Measurements from ENCODE around the gene GDF3. TPM values are rescaled to one million over a fixed set of nuclear protein-coding genes. Genes with fewer than 3 reads are reported as not detected.
A peak's percentile ranks its signal among the peaks of the same experiment; 100 is the strongest.
"Not testable (repeated sequence)": the region's sequence is repeated elsewhere in the genome, so short reads cannot be mapped to it uniquely, and the experiment has no call there.

The GDF3 gene
- total RNA-seq, 1 experiment from 2014 or later, result not detected

GRCh38 chr12:7678744-7679143, 16.8 kb downstream of the GDF3 start:
- DNase-seq (ENCODE audit: low read depth, low spot score), result peak; percentile 30
- in situ Hi-C loops (cut with HindIII; ENCODE audit: low pct_unique_long_range_greater_than_20kb, low sequenced_read_pairs), result no loop called here

- DNase-seq (ENCODE audit: low read depth, low spot score), result peak; percentile 75
- in situ Hi-C loops (cut with HindIII; ENCODE audit: low pct_unique_long_range_greater_than_20kb, low sequenced_read_pairs), result not testable (repeated sequence)
Observed at GRCh38 chr12:7677432-7677888, 18.1 kb downstream of the GDF3 start.

- DNase-seq (ENCODE audit: low read depth, low spot score); in situ Hi-C loops (cut with HindIII; ENCODE audit: low pct_unique_long_range_greater_than_20kb, low sequenced_read_pairs): not testable (repeated sequence)
Observed at GRCh38 chr12:7675455-7675854, 20.1 kb downstream of the GDF3 start.

- DNase-seq (ENCODE audit: low read depth, low spot score), result no peak
- in situ Hi-C loops (cut with HindIII; ENCODE audit: low pct_unique_long_range_greater_than_20kb, low sequenced_read_pairs), result no loop called here
Observed at GRCh38 chr12:7668171-7668570, 27.4 kb downstream of the GDF3 start.

- in situ Hi-C loops (cut with HindIII; ENCODE audit: low pct_unique_long_range_greater_than_20kb, low sequenced_read_pairs), result no loop called here
- peak; percentile 58 for DNase-seq (ENCODE audit: low read depth, low spot score)
Observed at GRCh38 chr12:7667125-7667524, 28.4 kb downstream of the GDF3 start.

- in situ Hi-C loops (cut with HindIII; ENCODE audit: low pct_unique_long_range_greater_than_20kb, low sequenced_read_pairs), result no loop called here
- DNase-seq (ENCODE audit: low read depth, low spot score), result no peak
Observed at GRCh38 chr12:7666595-7666994, 29.0 kb downstream of the GDF3 start.

GRCh38 chr12:7661741-7662140, 33.8 kb downstream of the GDF3 start:
- DNase-seq (ENCODE audit: low read depth, low spot score), result no peak
- in situ Hi-C loops (cut with HindIII; ENCODE audit: low pct_unique_long_range_greater_than_20kb, low sequenced_read_pairs), result no loop called here

GRCh38 chr12:7656121-7656520, 39.5 kb downstream of the GDF3 start:
- no peak for DNase-seq (ENCODE audit: low read depth, low spot score)
- in situ Hi-C loops (cut with HindIII; ENCODE audit: low pct_unique_long_range_greater_than_20kb, low sequenced_read_pairs), result no loop called here

- no peak for DNase-seq (ENCODE audit: low read depth, low spot score)
- in situ Hi-C loops (cut with HindIII; ENCODE audit: low pct_unique_long_range_greater_than_20kb, low sequenced_read_pairs), result no loop called here
Observed at GRCh38 chr12:7650091-7650490, 45.5 kb downstream of the GDF3 start.

GRCh38 chr12:7647071-7647470, 48.5 kb downstream of the GDF3 start:
- in situ Hi-C loops (cut with HindIII; ENCODE audit: low pct_unique_long_range_greater_than_20kb, low sequenced_read_pairs), result no loop called here
- DNase-seq (ENCODE audit: low read depth, low spot score), result no peak

GRCh38 chr12:7646178-7646475, 49.4 kb downstream of the GDF3 start:
- in situ Hi-C loops (cut with HindIII; ENCODE audit: low pct_unique_long_range_greater_than_20kb, low sequenced_read_pairs), result no loop called here
- no peak for DNase-seq (ENCODE audit: low read depth, low spot score)

GRCh38 chr12:7645395-7646177, 50.0 kb downstream of the GDF3 start:
- peak; percentile 57 for DNase-seq (ENCODE audit: low read depth, low spot score)
- in situ Hi-C loops (cut with HindIII; ENCODE audit: low pct_unique_long_range_greater_than_20kb, low sequenced_read_pairs), result no loop called here

- DNase-seq (ENCODE audit: low read depth, low spot score), result peak; percentile 63
- in situ Hi-C loops (cut with HindIII; ENCODE audit: low pct_unique_long_range_greater_than_20kb, low sequenced_read_pairs), result no loop called here
Observed at GRCh38 chr12:7642876-7643309, 52.7 kb downstream of the GDF3 start.

- no peak for DNase-seq (ENCODE audit: low read depth, low spot score)
- in situ Hi-C loops (cut with HindIII; ENCODE audit: low pct_unique_long_range_greater_than_20kb, low sequenced_read_pairs), result no loop called here
Observed at GRCh38 chr12:7642287-7642686, 53.3 kb downstream of the GDF3 start.

- DNase-seq (ENCODE audit: low read depth, low spot score); in situ Hi-C loops (cut with HindIII; ENCODE audit: low pct_unique_long_range_greater_than_20kb, low sequenced_read_pairs): not testable (repeated sequence)
Observed at GRCh38 chr12:7640123-7640995, 55.2 kb downstream of the GDF3 start.
